Calu3 (cell line): ENCODE results near the gene PEPD. TPM values are rescaled to one million over a fixed set of nuclear protein-coding genes. Genes with fewer than 3 reads are reported as not detected.

Experiments used
- BruUV-seq: library from RNA; stranded (reverse); fragments of 400-500 nt; replicated peaks from 2 replicates; lab custom pipeline; 2021; lab: Mats Ljungman, UMichigan
- CTCF ChIA-PET: fragments of 300-600 bp; sonication (Branson Sonifier 250); formaldehyde crosslinking; loops from one replicate; lab custom pipeline; 2022; ENCODE audit warnings: antibody characterized with exemption; lab: Charles Lee
- DNase-seq: peaks from one replicate; pipeline ENCODE4 v3.0.0; 2022
- H3K27ac Mint-ChIP-seq: one replicate; pipeline ENCODE4 v1.8.0; 2022; ENCODE audit warnings: mixed read lengths; ENCODE audit not compliant: unreplicated experiment
- H3K27me3 Mint-ChIP-seq: one replicate; pipeline ENCODE4 v1.8.0; 2022; ENCODE audit warnings: mixed read lengths; ENCODE audit not compliant: unreplicated experiment
- H3K36me3 Mint-ChIP-seq: one replicate; pipeline ENCODE4 v1.8.0; 2022; ENCODE audit warnings: mild to moderate bottlenecking, moderate library complexity, mixed read lengths; ENCODE audit not compliant: insufficient read depth, unreplicated experiment
- H3K4me1 Mint-ChIP-seq: one replicate; pipeline ENCODE4 v1.8.0; 2022; ENCODE audit warnings: mild to moderate bottlenecking, low read depth, mixed read lengths; ENCODE audit not compliant: unreplicated experiment
- H3K4me3 Mint-ChIP-seq: one replicate; pipeline ENCODE4 v1.8.0; 2022; ENCODE audit warnings: mild to moderate bottlenecking, low read depth, moderate library complexity, mixed read lengths; ENCODE audit not compliant: unreplicated experiment
- H3K9me3 Mint-ChIP-seq: one replicate; pipeline ENCODE4 v1.8.0; 2022; ENCODE audit warnings: low read depth, mixed read lengths; ENCODE audit not compliant: unreplicated experiment
- intact Hi-C: fragments of 100-400 bp; cut with micrococcal nuclease; formaldehyde crosslinking; loops from one replicate; pipeline ENCODE4 v1.10.0; 2022; ENCODE audit not compliant: unreplicated experiment
- total RNA-seq: library from RNA; stranded (reverse); gene quantifications from 2 replicates; pipeline ENCODE4 v1.2.3, GENCODE V29; 2022
- TF ChIP-seq, protein P1 (sequence below): fragments of 200-600 bp; IDR thresholded peaks from one replicate; pipeline ENCODE4 v1.8.0; 2022; ENCODE audit warnings: antibody characterized with exemption; ENCODE audit not compliant: unreplicated experiment

The PEPD gene
- total RNA-seq, 1 experiment from 2014 or later = 65.5 TPM

- CTCF ChIA-PET = no interaction called here
- H3K36me3 Mint-ChIP-seq = no peaks in the 10 kb centered on the region
- no peak for DNase-seq
- no TSS peak for BruUV-seq
- intact Hi-C loops = no loop called here
- no peaks in the 10 kb centered on the region for H3K4me1 Mint-ChIP-seq
- no peaks in the 10 kb centered on the region for H3K9me3 Mint-ChIP-seq
- H3K27ac Mint-ChIP-seq = no peak overlapping the region
- H3K27me3 Mint-ChIP-seq = no peaks in the 10 kb centered on the region
- TF ChIP-seq, protein P1, sequence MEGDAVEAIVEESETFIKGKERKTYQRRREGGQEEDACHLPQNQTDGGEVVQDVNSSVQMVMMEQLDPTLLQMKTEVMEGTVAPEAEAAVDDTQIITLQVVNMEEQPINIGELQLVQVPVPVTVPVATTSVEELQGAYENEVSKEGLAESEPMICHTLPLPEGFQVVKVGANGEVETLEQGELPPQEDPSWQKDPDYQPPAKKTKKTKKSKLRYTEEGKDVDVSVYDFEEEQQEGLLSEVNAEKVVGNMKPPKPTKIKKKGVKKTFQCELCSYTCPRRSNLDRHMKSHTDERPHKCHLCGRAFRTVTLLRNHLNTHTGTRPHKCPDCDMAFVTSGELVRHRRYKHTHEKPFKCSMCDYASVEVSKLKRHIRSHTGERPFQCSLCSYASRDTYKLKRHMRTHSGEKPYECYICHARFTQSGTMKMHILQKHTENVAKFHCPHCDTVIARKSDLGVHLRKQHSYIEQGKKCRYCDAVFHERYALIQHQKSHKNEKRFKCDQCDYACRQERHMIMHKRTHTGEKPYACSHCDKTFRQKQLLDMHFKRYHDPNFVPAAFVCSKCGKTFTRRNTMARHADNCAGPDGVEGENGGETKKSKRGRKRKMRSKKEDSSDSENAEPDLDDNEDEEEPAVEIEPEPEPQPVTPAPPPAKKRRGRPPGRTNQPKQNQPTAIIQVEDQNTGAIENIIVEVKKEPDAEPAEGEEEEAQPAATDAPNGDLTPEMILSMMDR = no peak
- H3K4me3 Mint-ChIP-seq = no peak overlapping the region
Observed at GRCh38 chr19:33465834-33466233, 55.8 kb downstream of the PEPD start.

- H3K27me3 Mint-ChIP-seq = no peaks in the 10 kb centered on the region
- no peak for DNase-seq
Observed at GRCh38 chr19:33465371-33465770, 56.2 kb downstream of the PEPD start.

DNA sequence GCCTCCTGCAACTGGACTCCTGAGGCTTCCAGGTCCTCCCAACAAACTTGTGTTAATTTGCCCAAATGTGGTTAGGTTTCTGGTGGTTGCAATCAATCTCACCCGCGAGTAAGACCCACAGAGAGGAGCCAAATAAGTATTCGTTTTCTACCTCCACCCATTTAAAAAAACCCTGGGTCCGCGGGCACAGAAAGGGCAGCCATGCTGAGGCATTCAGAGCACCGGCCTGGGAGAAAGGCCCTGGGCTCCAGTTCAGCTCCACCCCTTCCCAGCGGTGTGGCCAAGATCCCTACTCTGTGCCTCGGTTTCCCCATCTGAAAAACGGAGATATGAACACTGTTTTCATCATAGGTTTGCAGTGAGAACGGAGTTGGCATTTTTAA lies 56.9 kb downstream of the PEPD start:
- H3K27me3 Mint-ChIP-seq = no peaks in the 10 kb centered on the region

More at GRCh38 chr19:33465371-33465770, 56.2 kb downstream of the PEPD start:
- Mint-ChIP-seq H3K4me3 (no peak overlapping the region), H3K4me1 (no peaks in the 10 kb centered on the region), H3K9me3 (no peaks in the 10 kb centered on the region), H3K36me3 (no peaks in the 10 kb centered on the region), H3K27ac (no peak overlapping the region)
- BruUV-seq = no TSS peak
- TF ChIP-seq, protein P1 = no peak
- intact Hi-C loops = no loop called here
- CTCF ChIA-PET = interaction anchor here (0.5 kb wide), 1 partner anchor 245 kb away, joined by 3 read pairs; no protein-coding TSS in a partner anchor

DNA sequence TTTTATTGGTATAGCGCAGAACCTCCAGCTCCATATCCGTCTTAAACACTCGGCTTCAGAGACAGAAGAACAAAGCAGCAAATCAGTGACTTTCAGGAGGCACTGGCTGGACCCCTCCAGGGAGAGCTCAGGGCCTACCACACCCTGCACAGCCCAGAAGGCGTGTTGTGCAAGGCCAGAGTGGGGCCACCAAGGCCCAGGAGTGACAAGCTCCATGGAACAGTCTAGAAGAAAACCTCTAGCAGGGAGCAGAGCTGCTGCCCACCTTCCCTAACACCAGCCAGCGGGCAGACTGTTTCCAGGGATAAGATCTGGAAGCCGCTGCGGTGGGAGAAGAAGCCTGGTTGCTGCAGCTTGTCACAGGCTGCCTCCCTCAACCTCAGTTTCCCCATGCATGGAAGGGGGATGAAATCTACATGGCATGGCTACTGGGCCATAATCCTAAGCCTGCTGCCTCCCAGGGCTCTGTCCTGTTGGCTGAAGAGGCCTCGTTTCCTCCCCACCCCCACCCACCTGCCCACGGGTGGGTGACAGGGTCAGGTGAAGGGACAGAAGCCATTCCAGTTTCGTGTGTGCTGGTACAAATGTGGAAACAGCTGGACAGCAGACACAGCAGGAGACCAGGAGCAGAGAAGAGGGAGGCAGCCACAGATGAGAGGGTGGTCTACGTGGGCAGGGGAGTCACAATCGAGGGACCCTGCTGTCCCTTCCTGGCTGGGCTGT lies 57.4 kb downstream of the PEPD start:
- CTCF ChIA-PET = no interaction called here
- no TSS peak for BruUV-seq
- Mint-ChIP-seq H3K27ac (no peak overlapping the region), H3K4me1 (no peaks in the 10 kb centered on the region), H3K27me3 (no peaks in the 10 kb centered on the region), H3K4me3 (no peak overlapping the region), H3K36me3 (no peaks in the 10 kb centered on the region), H3K9me3 (no peaks in the 10 kb centered on the region)
- TF ChIP-seq, protein P1 = no peak
- DNase-seq = no peak
- intact Hi-C loops = no loop called here

More for the DNA sequence above, 56.9 kb downstream of the PEPD start:
- CTCF ChIA-PET = interaction anchor here (0.5 kb wide), 1 partner anchor 246 kb away, joined by 3 read pairs; no protein-coding TSS in a partner anchor
- H3K9me3 Mint-ChIP-seq = no peaks in the 10 kb centered on the region
- H3K4me1 Mint-ChIP-seq = no peaks in the 10 kb centered on the region
- no peaks in the 10 kb centered on the region for H3K36me3 Mint-ChIP-seq
- BruUV-seq = no TSS peak
- H3K27ac Mint-ChIP-seq = no peak overlapping the region
- intact Hi-C loops = no loop called here
- no peak overlapping the region for H3K4me3 Mint-ChIP-seq
- TF ChIP-seq, protein P1 = no peak
- no peak for DNase-seq
